MM.1S (cell line): ENCODE results near the gene ARHGAP11A.

Source experiments
- DNase-seq: peaks from one replicate; pipeline ENCODE4 v3.0.0-alpha.2; 2015
- H2AFZ ChIP-seq: fragments of 300-600 bp; sonication (generic); 2 replicates; pipeline ENCODE4 v1.6.0; 2016; ENCODE audit warnings: antibody characterized with exemption, low read length
- H3F3A ChIP-seq: fragments of 300-600 bp; sonication (generic); 2 replicates; pipeline ENCODE4 v1.6.1; 2016; ENCODE audit warnings: mild to moderate bottlenecking, antibody characterized with exemption, low read length, moderate library complexity, mixed read lengths; ENCODE audit not compliant: insufficient read depth
- H3K27ac ChIP-seq: fragments of 300-600 bp; sonication (generic); 2 replicates; pipeline ENCODE4 v1.5.1; 2016; ENCODE audit warnings: mild to moderate bottlenecking, low read length
- H3K27me3 ChIP-seq: fragments of 300-600 bp; sonication (generic); replicated peaks from 2 replicates; pipeline ENCODE4 v1.6.0; 2016; ENCODE audit warnings: low read length; ENCODE audit not compliant: insufficient read depth
- H3K36me3 ChIP-seq: fragments of 300-600 bp; sonication (generic); replicated peaks from 2 replicates; pipeline ENCODE4 v1.6.1; 2016; ENCODE audit warnings: mild to moderate bottlenecking, low read length, mixed read lengths; ENCODE audit not compliant: insufficient read depth
- H3K4me1 ChIP-seq: fragments of 300-600 bp; sonication (generic); 2 replicates; pipeline ENCODE4 v1.6.1; 2016; ENCODE audit warnings: low read length, mixed read lengths
- H3K4me2 ChIP-seq: fragments of 300-600 bp; sonication (generic); 2 replicates; pipeline ENCODE4 v1.6.0; 2016; ENCODE audit warnings: low read depth, low read length
- H3K4me3 ChIP-seq: fragments of 300-600 bp; sonication (generic); 2 replicates; pipeline ENCODE4 v1.5.1; 2016; ENCODE audit warnings: low read length, mixed read lengths
- H3K79me2 ChIP-seq: fragments of 300-600 bp; sonication (generic); 2 replicates; pipeline ENCODE4 v1.6.1; 2016; ENCODE audit warnings: mixed run types, low read length, mixed read lengths
- H3K9ac ChIP-seq: fragments of 300-600 bp; sonication (generic); 2 replicates; pipeline ENCODE4 v1.6.1; 2016; ENCODE audit warnings: low read length, mixed read lengths
- H3K9me2 ChIP-seq: fragments of 300-600 bp; sonication (generic); replicated peaks from 2 replicates; pipeline ENCODE4 v1.6.1; 2016; ENCODE audit warnings: mild to moderate bottlenecking, low read length, mixed read lengths; ENCODE audit not compliant: insufficient read depth
- H3K9me3 ChIP-seq: fragments of 300-600 bp; sonication (generic); replicated peaks from 2 replicates; pipeline ENCODE4 v1.6.1; 2016; ENCODE audit warnings: mild to moderate bottlenecking, low read length, mixed read lengths; ENCODE audit not compliant: insufficient read depth
- H4K20me1 ChIP-seq: fragments of 300-600 bp; sonication (generic); 2 replicates; pipeline ENCODE4 v1.6.1; 2016; ENCODE audit warnings: mild to moderate bottlenecking, low read length, moderate library complexity, mixed read lengths; ENCODE audit not compliant: insufficient read depth
- EZH2 ChIP-seq: fragments of 300-600 bp; sonication (generic); optimal IDR thresholded peaks from 2 replicates; pipeline ENCODE3; 2017; ENCODE audit warnings: low read depth, mild to moderate bottlenecking, antibody characterized with exemption, low read length, mixed read lengths
- EZH2phosphoT487 ChIP-seq: fragments of 300-600 bp; sonication (generic); IDR thresholded peaks from 2 replicates; pipeline ENCODE4 v1.6.1; 2018; ENCODE audit warnings: antibody characterized with exemption, low read length
- TF ChIP-seq, protein P1 (sequence below): fragments of 300-600 bp; sonication (generic); IDR thresholded peaks from 2 replicates; pipeline ENCODE4 v1.5.1; 2016; ENCODE audit warnings: antibody characterized with exemption, low read length, mixed read lengths

Gene ARHGAP11A

DNA sequence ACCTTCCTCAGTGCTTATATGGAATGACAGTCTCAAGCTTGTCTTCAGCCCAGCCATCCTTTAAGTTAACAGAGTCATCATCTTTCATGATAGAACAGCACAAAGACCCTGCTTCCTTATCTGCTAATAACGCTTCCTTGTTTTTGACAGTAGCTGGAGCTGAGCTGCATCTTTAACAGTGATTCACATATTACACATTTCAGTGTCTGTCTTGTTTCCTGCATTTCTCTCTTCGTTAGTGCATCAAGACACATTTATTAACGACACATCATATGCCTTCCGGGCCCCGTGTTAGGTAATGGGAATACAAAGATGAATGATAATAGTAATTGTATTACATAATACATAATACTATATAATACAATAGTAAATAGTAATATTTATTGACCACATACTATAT lies 72.3 kb downstream of the ARHGAP11A start:
- Histone ChIP-seq H3K79me2 (no peaks in the 10 kb centered on the region), H3K4me2 (no peak overlapping the region), H3K27ac (no peak overlapping the region), H3K9me3 (no peaks in the 10 kb centered on the region), H3K9me2 (no peaks in the 10 kb centered on the region), H4K20me1 (no peaks in the 10 kb centered on the region), H3K4me1 (0 out of 2 replicates have a peak, but pooled peaks cover 8% of the 10 kb centered on the region), H3F3A (no peaks in the 10 kb centered on the region), H3K27me3 (no peaks in the 10 kb centered on the region), H3K4me3 (no peak overlapping the region), H3K9ac (no peak overlapping the region), H3K36me3 (no peaks in the 10 kb centered on the region), H2AFZ (no peak overlapping the region)
- DNase-seq: no peak
- TF ChIP-seq EZH2phosphoT487: no peak
- TF ChIP-seq, protein P1, sequence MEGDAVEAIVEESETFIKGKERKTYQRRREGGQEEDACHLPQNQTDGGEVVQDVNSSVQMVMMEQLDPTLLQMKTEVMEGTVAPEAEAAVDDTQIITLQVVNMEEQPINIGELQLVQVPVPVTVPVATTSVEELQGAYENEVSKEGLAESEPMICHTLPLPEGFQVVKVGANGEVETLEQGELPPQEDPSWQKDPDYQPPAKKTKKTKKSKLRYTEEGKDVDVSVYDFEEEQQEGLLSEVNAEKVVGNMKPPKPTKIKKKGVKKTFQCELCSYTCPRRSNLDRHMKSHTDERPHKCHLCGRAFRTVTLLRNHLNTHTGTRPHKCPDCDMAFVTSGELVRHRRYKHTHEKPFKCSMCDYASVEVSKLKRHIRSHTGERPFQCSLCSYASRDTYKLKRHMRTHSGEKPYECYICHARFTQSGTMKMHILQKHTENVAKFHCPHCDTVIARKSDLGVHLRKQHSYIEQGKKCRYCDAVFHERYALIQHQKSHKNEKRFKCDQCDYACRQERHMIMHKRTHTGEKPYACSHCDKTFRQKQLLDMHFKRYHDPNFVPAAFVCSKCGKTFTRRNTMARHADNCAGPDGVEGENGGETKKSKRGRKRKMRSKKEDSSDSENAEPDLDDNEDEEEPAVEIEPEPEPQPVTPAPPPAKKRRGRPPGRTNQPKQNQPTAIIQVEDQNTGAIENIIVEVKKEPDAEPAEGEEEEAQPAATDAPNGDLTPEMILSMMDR: no peak
- TF ChIP-seq EZH2: no peak

DNA sequence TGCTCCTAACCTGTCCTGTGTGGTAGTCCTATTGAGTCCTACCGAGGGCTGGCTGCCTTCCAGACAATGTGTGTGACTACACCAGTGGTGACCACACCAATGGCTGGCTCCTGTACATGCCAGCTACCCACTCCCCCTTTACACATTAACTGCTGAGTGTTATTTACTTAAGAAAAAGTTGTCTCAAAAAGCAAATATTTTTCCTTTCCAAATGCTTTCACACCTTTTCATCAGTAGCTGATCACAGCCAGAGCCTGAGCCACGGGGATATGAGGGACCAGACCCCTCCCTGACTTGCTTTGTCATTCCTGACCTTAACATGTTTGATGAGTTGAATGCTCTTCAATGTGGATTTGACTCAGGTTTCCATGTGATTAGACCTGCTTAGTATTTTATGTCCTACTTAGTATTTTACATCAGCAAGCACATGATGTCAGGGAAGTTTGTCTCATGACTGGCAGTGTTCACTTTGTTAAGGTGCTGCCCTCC lies 72.9 kb downstream of the ARHGAP11A start:
- TF ChIP-seq EZH2phosphoT487: no peak
- no peak for TF ChIP-seq EZH2
- TF ChIP-seq, protein P1: no peak
- H3K9me3 ChIP-seq: no peaks in the 10 kb centered on the region

More for the DNA sequence above, 72.9 kb downstream of the ARHGAP11A start:
- DNase-seq: no peak
- H3K79me2 ChIP-seq: no peaks in the 10 kb centered on the region
- no peaks in the 10 kb centered on the region for H3K9me2 ChIP-seq
- no peaks in the 10 kb centered on the region for H4K20me1 ChIP-seq
- no peaks in the 10 kb centered on the region for H3K36me3 ChIP-seq
- no peaks in the 10 kb centered on the region for H3K27me3 ChIP-seq
- H3F3A ChIP-seq: no peaks in the 10 kb centered on the region
- H3K27ac ChIP-seq: no peak overlapping the region
- no peak overlapping the region for H2AFZ ChIP-seq
- H3K4me3 ChIP-seq: no peak overlapping the region
- H3K9ac ChIP-seq: no peak overlapping the region
- H3K4me2 ChIP-seq: no peak overlapping the region
- H3K4me1 ChIP-seq: 0 out of 2 replicates have a peak, but pooled peaks cover 8% of the 10 kb centered on the region
